IMR-90 (cell line): ENCODE results near the gene ZNF446.

Experiments
- BHLHE40 ChIP-seq: fragments of 150-350 bp; IDR thresholded peaks from 2 replicates; pipeline ENCODE4 v1.6.1; 2016; ENCODE audit warnings: mild to moderate bottlenecking, low read depth, low read length
- CHD1 ChIP-seq: IDR thresholded peaks from 2 replicates; pipeline ENCODE4 v1.6.1; 2012; ENCODE audit warnings: low read depth, low read length, improper control_type of control experiment
- FOS ChIP-seq: fragments of 150-350 bp; IDR thresholded peaks from 2 replicates; pipeline ENCODE4 v1.6.1; 2016; ENCODE audit warnings: low read depth, low read length
- MAFK ChIP-seq: IDR thresholded peaks from 2 replicates; pipeline ENCODE4 v1.6.1; 2012; ENCODE audit warnings: low read depth, low read length, improper control_type of control experiment
- MXI1 ChIP-seq: IDR thresholded peaks from 2 replicates; pipeline ENCODE4 v1.6.1; 2012; ENCODE audit warnings: low read depth, mild to moderate bottlenecking, low read length, moderate library complexity, borderline replicate concordance
- NFE2L2 ChIP-seq: fragments of 150-350 bp; IDR thresholded peaks from 2 replicates; pipeline ENCODE4 v1.6.1; 2016; ENCODE audit warnings: low read depth, mild to moderate bottlenecking, low read length
- POLR2A ChIP-seq: IDR thresholded peaks from 2 replicates; pipeline ENCODE4 v1.6.1; 2012; ENCODE audit warnings: mild to moderate bottlenecking, low read depth, low read length
- RAD21 ChIP-seq: IDR thresholded peaks from 2 replicates; pipeline ENCODE4 v1.6.1; 2012; ENCODE audit warnings: low read length, improper control_type of control experiment
- RCOR1 ChIP-seq: IDR thresholded peaks from 2 replicates; pipeline ENCODE4 v1.6.1; 2012; ENCODE audit warnings: mild to moderate bottlenecking, low read length, improper control_type of control experiment; ENCODE audit not compliant: insufficient replicate concordance
- SMC3 ChIP-seq: fragments of 150-350 bp; IDR thresholded peaks from 2 replicates; pipeline ENCODE4 v1.6.1; 2016; ENCODE audit warnings: low read depth, mild to moderate bottlenecking, antibody characterized with exemption, low read length, moderate library complexity
- TF ChIP-seq, protein P1 (sequence below): conservative IDR thresholded peaks from 2 replicates; pipeline ENCODE4 v1.5.1; 2012; ENCODE audit warnings: mild to moderate bottlenecking, low read depth, low read length, improper control_type of control experiment
- TF ChIP-seq, protein P2 (sequence below): fragments of 150-350 bp; IDR thresholded peaks from 2 replicates; pipeline ENCODE4 v1.6.1; 2017; ENCODE audit warnings: mild to moderate bottlenecking, antibody characterized with exemption, low read length, low read depth

DNA sequence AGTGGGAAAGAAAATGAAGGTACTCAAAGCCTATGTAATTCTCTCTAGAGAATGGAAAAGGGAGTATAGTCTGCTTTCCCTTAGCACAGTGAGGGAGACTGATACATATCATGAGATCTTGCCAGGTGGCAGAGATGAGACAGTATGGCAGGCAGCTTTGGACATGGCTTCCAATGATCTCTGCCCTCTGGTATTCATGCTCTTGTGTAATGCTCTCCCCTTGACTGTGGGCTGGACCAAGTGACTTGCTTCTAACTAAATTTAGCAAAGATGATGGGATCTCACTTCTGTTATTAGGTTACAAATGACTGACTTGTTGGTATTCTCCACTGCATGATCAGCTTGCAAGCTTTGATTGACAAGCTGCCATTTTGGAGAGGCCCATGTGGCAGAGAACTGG is 46.4 kb upstream of the ZNF446 start:
- TF ChIP-seq, protein P1, sequence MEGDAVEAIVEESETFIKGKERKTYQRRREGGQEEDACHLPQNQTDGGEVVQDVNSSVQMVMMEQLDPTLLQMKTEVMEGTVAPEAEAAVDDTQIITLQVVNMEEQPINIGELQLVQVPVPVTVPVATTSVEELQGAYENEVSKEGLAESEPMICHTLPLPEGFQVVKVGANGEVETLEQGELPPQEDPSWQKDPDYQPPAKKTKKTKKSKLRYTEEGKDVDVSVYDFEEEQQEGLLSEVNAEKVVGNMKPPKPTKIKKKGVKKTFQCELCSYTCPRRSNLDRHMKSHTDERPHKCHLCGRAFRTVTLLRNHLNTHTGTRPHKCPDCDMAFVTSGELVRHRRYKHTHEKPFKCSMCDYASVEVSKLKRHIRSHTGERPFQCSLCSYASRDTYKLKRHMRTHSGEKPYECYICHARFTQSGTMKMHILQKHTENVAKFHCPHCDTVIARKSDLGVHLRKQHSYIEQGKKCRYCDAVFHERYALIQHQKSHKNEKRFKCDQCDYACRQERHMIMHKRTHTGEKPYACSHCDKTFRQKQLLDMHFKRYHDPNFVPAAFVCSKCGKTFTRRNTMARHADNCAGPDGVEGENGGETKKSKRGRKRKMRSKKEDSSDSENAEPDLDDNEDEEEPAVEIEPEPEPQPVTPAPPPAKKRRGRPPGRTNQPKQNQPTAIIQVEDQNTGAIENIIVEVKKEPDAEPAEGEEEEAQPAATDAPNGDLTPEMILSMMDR: no peak
- TF ChIP-seq POLR2A (no peak), MXI1 (no peak), RCOR1 (no peak), NFE2L2 (no peak), SMC3 (no peak), FOS (no peak), CHD1 (no peak), MAFK (no peak), BHLHE40 (no peak), RAD21 (no peak)
- TF ChIP-seq, protein P2, sequence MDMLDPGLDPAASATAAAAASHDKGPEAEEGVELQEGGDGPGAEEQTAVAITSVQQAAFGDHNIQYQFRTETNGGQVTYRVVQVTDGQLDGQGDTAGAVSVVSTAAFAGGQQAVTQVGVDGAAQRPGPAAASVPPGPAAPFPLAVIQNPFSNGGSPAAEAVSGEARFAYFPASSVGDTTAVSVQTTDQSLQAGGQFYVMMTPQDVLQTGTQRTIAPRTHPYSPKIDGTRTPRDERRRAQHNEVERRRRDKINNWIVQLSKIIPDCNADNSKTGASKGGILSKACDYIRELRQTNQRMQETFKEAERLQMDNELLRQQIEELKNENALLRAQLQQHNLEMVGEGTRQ: no peak
